Sigmoid colon (tissue), 7 donors: ENCODE results near the gene NEK11. TPM values are rescaled to one million over a fixed set of nuclear protein-coding genes. Genes with fewer than 3 reads are reported as not detected.

Experiments used
- DNase-seq: peaks from one replicate; pipeline ENCODE4 v3.0.0-alpha.2; 2019
- H3K27ac ChIP-seq, 4 donors: fragments of 200-600 bp; sonication (generic); one replicate each; pipeline ENCODE4 v1.5.1; 2016 to 2019; ENCODE audit warnings: mild to moderate bottlenecking in 1 of 4
- H3K27me3 ChIP-seq, 3 donors: fragments of 200-600 bp; sonication (generic); one replicate each; pipeline ENCODE4 v1.5.1; 2019; ENCODE audit warnings: mild to moderate bottlenecking in 1 of 3
- H3K36me3 ChIP-seq, 4 donors: fragments of 200-600 bp; sonication (generic); one replicate each; pipeline ENCODE4 v1.5.1; 2016 to 2019
- H3K4me1 ChIP-seq, 4 donors: fragments of 200-600 bp; sonication (generic); one replicate each; pipeline ENCODE4 v1.5.1; 2017 to 2019
- H3K4me3 ChIP-seq, 4 donors: fragments of 200-600 bp; sonication (generic); one replicate each; pipeline ENCODE4 v1.5.1; 2017 to 2019; ENCODE audit warnings: mild to moderate bottlenecking in 2 of 4, moderate library complexity in 1 of 4
- H3K9me3 ChIP-seq, 4 donors: fragments of 200-600 bp in 3 of 4; sonication (generic) in 3 of 4; one replicate each; pipeline versions ENCODE4 v1.5.1 to v1.6.1; 2013 to 2019
- EP300 ChIP-seq, 4 donors: sonication (generic); formaldehyde crosslinking; IDR thresholded peaks; one replicate each; pipeline ENCODE4 v1.6.1; 2017; ENCODE audit warnings: antibody characterized with exemption in 4 of 4
- POLR2A ChIP-seq, 2 donors: fragments of 450-650 bp; IDR thresholded peaks; one replicate each; pipeline ENCODE4 v1.6.1; 2016; ENCODE audit warnings: antibody characterized with exemption in 2 of 2, mild to moderate bottlenecking in 2 of 2, moderate library complexity in 2 of 2
- POLR2AphosphoS5 ChIP-seq, 4 donors: sonication (generic); formaldehyde crosslinking; IDR thresholded peaks; one replicate each; pipeline ENCODE4 v1.6.1; 2017; ENCODE audit warnings: antibody characterized with exemption in 4 of 4
- WGBS, 2 donors: extraction: QIAGEN DNeasy Blood & Tissue Kit; methylation state at CpG; one replicate each; pipeline ENCODE4 v1.1.7; 2013; 5-methylcytosine and 5-hydroxymethylcytosine counted together
- intact Hi-C: fragments of 100-400 bp; cut with DNase I; formaldehyde crosslinking; loops from one replicate; pipeline ENCODE4 v1.15.1; 2023
- polyA plus RNA-seq, 3 donors: library from polyadenylated mRNA; stranded (reverse); fragments of 200-250 nt; gene quantifications; one replicate each; pipeline ENCODE4 v1.2.3, GENCODE V29; 2013
- total RNA-seq, 4 donors: library from RNA; depleted of rRNA; stranded (reverse); fragments of >200 nt; gene quantifications; one replicate each; pipeline ENCODE4 v1.1.0, GENCODE V29; 2016
- TF ChIP-seq, protein P1 (sequence below), 4 experiments: fragments of 450-650 bp in 3 of 4; fragments of 200-600 bp in 1 of 4; IDR thresholded peaks; one replicate each; pipeline ENCODE4 v1.5.1; 2016 to 2019; ENCODE audit warnings: antibody characterized with exemption in 4 of 4, mild to moderate bottlenecking in 3 of 4, moderate library complexity in 2 of 4
- donor health status: healthy with polysubstance abuse.
- donor health status: Bipolar disorder and iron deficiency.
- donor health status: healthy.

The NEK11 gene
- total and polyA plus RNA-seq, 7 donors: 1.6 to 12.2 (median 4.3) TPM

DNA sequence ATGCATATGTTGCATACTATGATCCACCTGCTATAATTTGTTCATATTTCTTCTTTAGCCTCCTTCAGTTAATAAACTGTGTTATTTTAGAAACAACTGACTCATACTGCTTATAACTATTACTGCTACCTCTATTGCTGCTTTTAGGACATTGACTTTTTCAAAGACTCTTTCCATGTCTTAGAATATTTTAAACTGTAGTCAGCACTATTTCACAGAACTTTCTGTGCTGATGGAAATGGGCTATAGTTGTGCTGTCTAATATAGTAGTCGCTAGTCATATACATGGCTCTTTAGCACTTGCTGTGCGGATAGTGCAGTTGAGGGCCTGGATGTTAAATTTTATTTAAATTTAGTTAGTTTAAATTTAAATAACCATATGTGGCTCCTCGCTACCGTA is 55.6 kb downstream of the NEK11 start:
- Histone ChIP-seq H3K4me3 (no peak overlapping the region), H3K27me3 (no peaks in the 10 kb centered on the region), H3K27ac (no peak overlapping the region), H3K4me1 (no peaks in the 10 kb centered on the region), H3K36me3 (peaks cover 0 to 2% (median 0%) of the 10 kb centered on the region in 4 donors), H3K9me3 (no peaks in the 10 kb centered on the region)
- DNase-seq: no peak
- 96% methylated on average over 4 of the region's 4 CpGs for WGBS, 2 donors
- intact Hi-C loops: no loop called here
- TF ChIP-seq EP300 (IDR thresholded peaks at IDR 0.05) (no peak), POLR2AphosphoS5 (IDR thresholded peaks at IDR 0.05) (no peak), POLR2A (IDR thresholded peaks at IDR 0.05) (no peak)
- TF ChIP-seq, protein P1, sequence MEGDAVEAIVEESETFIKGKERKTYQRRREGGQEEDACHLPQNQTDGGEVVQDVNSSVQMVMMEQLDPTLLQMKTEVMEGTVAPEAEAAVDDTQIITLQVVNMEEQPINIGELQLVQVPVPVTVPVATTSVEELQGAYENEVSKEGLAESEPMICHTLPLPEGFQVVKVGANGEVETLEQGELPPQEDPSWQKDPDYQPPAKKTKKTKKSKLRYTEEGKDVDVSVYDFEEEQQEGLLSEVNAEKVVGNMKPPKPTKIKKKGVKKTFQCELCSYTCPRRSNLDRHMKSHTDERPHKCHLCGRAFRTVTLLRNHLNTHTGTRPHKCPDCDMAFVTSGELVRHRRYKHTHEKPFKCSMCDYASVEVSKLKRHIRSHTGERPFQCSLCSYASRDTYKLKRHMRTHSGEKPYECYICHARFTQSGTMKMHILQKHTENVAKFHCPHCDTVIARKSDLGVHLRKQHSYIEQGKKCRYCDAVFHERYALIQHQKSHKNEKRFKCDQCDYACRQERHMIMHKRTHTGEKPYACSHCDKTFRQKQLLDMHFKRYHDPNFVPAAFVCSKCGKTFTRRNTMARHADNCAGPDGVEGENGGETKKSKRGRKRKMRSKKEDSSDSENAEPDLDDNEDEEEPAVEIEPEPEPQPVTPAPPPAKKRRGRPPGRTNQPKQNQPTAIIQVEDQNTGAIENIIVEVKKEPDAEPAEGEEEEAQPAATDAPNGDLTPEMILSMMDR (IDR thresholded peaks at IDR 0.05): no peak

DNA sequence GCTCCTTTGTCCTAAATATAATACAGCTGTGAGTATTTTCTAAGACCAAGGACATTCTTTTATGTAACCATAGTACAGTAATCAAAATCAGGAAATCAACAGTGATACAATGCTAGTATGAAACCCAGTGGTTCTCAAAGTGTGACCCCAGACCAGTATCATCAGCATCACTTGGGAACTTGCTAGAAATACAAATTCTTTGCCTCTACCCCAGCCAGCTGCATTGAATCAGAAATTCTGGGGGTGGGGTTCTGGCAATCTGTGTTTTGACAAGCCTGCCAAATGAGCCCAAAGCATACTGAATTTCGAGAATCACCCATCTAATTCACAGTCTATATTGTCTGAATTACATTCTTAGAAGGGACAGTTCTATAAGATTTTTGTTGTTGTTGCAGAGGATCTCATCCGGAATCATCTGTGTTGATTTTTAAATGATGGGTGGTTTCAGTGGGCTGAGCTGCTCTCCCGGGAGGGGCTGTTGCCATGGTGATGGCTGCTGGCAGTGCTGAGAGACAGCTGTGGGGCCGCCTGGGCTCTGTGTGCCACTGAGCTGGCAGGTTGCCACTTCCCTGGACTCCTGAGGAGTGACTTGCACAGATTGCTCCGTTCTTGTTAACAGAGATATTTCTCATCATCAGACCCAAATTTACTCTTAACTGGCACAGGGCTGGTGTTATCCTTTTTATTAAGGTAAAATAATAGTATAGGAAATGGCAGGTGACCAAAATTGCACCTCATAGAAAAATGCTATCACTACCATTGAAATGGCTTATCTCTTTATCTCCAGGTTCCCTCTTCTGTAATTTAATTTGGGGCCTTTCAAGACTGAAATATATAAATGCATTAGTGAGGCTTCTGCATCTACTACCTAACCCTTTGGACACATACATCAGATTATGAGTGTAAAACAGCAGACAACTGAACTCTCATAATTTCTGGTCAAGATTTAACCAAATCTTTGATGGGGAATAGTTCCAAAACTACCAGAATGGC is 56.5 kb downstream of the NEK11 start:
- WGBS, 2 donors: 13 to 33% methylated on average over 5 of the region's 5 CpGs
- H3K4me3 ChIP-seq: no peak overlapping the region
- DNase-seq: peak; percentile 61
- no peaks in the 10 kb centered on the region for H3K4me1 ChIP-seq
- intact Hi-C loops: no loop called here
- H3K36me3 ChIP-seq: peaks cover 0 to 2% (median 0%) of the 10 kb centered on the region in 4 donors
- H3K27me3 ChIP-seq: no peaks in the 10 kb centered on the region
- no peaks in the 10 kb centered on the region for H3K9me3 ChIP-seq
- no peak for TF ChIP-seq POLR2AphosphoS5 (IDR thresholded peaks at IDR 0.05)
- TF ChIP-seq POLR2A (IDR thresholded peaks at IDR 0.05): no peak
- TF ChIP-seq, protein P1 (IDR thresholded peaks at IDR 0.05): no peak
- no peak for TF ChIP-seq EP300 (IDR thresholded peaks at IDR 0.05)
- no peak overlapping the region for H3K27ac ChIP-seq

DNA sequence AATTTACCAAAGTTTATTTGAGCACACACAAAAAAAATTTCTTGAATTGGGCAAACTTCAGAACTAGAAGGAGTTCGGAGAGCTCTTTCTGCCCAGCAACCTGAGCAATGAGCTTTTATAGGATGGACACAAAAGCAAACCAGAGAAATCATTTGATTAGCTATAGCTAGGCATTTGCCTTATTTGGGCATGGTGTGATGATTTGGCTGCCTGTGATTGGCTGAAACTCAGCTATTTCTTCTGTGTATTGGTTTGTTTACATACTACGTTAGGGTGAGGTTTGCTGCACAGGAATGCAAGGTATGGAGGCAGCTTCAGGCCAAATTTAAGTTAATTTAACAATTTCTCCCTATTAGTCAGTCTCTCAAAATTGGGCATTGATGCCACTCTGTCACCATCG is 65.1 kb downstream of the NEK11 start:
- Histone ChIP-seq H3K9me3 (no peaks in the 10 kb centered on the region), H3K27ac (no peak overlapping the region), H3K36me3 (no peaks in the 10 kb centered on the region), H3K4me3 (no peak overlapping the region), H3K4me1 (no peaks in the 10 kb centered on the region), H3K27me3 (no peaks in the 10 kb centered on the region)
- DNase-seq: no peak
- intact Hi-C loops: no loop called here
- WGBS, 2 donors: 86 to 93% methylated on average over 3 of the region's 3 CpGs
- TF ChIP-seq POLR2AphosphoS5 (IDR thresholded peaks at IDR 0.05): no peak
- TF ChIP-seq, protein P1 (IDR thresholded peaks at IDR 0.05): no peak
- TF ChIP-seq EP300 (IDR thresholded peaks at IDR 0.05): no peak
- no peak for TF ChIP-seq POLR2A (IDR thresholded peaks at IDR 0.05)

DNA sequence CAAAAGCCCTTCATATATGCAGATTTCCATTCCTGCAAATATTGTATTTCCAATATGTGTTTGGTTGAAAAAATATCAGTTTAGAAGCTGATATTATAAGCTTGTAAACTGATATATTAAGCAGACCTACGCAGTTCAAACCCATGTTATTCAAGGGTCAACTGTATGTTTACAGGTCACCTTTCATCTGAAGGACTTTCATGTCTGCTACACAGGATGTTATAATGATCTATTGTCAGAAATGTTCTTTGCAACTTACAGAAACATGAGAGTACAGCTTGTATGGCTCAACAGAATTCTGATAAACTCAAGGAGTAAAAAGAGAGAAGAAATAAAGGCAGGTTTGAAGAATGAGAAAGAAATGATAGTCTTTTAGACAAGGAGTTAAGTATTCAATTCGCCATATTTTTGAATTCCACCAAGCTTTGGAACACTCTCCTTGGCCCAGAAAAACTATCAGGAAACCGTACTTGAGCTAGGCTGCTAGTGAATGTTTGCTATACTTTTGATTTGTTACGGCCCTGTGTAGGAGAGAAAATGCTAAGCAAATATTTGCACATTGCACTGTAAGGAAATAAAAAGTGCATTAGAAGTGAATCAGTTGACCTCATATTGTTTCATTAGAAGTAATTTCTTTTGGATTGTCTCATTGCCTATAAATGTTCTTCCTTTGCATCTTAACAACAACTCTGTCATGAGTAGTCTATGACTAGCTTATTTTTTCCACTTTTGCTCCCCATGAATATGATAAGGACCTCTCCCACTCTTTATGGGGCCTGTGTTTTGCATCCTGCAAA is 81.2 kb downstream of the NEK11 start:
- Histone ChIP-seq H3K4me1 (no peaks in the 10 kb centered on the region), H3K9me3 (no peaks in the 10 kb centered on the region), H3K4me3 (no peak overlapping the region), H3K27me3 (no peaks in the 10 kb centered on the region), H3K27ac (no peak overlapping the region), H3K36me3 (no peaks in the 10 kb centered on the region)
- TF ChIP-seq POLR2A (IDR thresholded peaks at IDR 0.05) (no peak), EP300 (IDR thresholded peaks at IDR 0.05) (no peak)
- TF ChIP-seq, protein P1 (IDR thresholded peaks at IDR 0.05): no peak
- DNase-seq: no peak
- WGBS, 2 donors: 25 to 64% methylated on average over 4 of the region's 4 CpGs
- intact Hi-C loops: no loop called here
